ENCODE measurements around the gene DAP3.
A peak's percentile ranks its signal among the peaks of the same experiment; 100 is the strongest.
"Not testable (repeated sequence)": the region's sequence is repeated elsewhere in the genome, so short reads cannot be mapped to it uniquely, and the experiment has no call there.

Gene DAP3

GRCh38 chr1:155719703-155720102 lies 30.8 kb downstream of the DAP3 start:
- no peak for DNase-seq

GRCh38 chr1:155725142-155725541 lies 36.3 kb downstream of the DAP3 start:
- DNase-seq: no peak

GRCh38 chr1:155729031-155729898 lies 40.4 kb downstream of the DAP3 start:
- peak; percentile 63 for DNase-seq

- DNase-seq: no peak
These were observed 52.1 kb downstream of the DAP3 start for GRCh38 chr1:155740995-155741394.

- DNase-seq: no peak
These were observed 53.0 kb downstream of the DAP3 start for GRCh38 chr1:155741908-155742307.

- DNase-seq: no peak
These were observed 55.9 kb downstream of the DAP3 start for GRCh38 chr1:155744711-155745283.

- DNase-seq: peak; percentile 99
These were observed 56.7 kb downstream of the DAP3 start for GRCh38 chr1:155745284-155746228.

- DNase-seq: not testable (repeated sequence)
These were observed 58.7 kb downstream of the DAP3 start for GRCh38 chr1:155747586-155747985.

- not testable (repeated sequence) for DNase-seq
These were observed 59.2 kb downstream of the DAP3 start for GRCh38 chr1:155748141-155748540.

GRCh38 chr1:155759017-155759416 lies 70.1 kb downstream of the DAP3 start:
- not testable (repeated sequence) for DNase-seq

- DNase-seq: no peak
These were observed 71.2 kb downstream of the DAP3 start for GRCh38 chr1:155759966-155760630.

- DNase-seq: no peak
These were observed 72.0 kb downstream of the DAP3 start for GRCh38 chr1:155760751-155761475.

GRCh38 chr1:155761736-155762405 lies 73.0 kb downstream of the DAP3 start:
- DNase-seq: no peak

GRCh38 chr1:155763090-155763815 lies 74.4 kb downstream of the DAP3 start:
- DNase-seq: peak; percentile 90

GRCh38 chr1:155763989-155764388 lies 75.1 kb downstream of the DAP3 start:
- not testable (repeated sequence) for DNase-seq

GRCh38 chr1:155767399-155767989 lies 78.6 kb downstream of the DAP3 start:
- not testable (repeated sequence) for DNase-seq

- no peak for DNase-seq
These were observed 80.4 kb downstream of the DAP3 start for GRCh38 chr1:155769257-155769656.

- no peak for DNase-seq
These were observed 84.3 kb downstream of the DAP3 start for GRCh38 chr1:155773221-155773620.

GRCh38 chr1:155776414-155776813 lies 87.5 kb downstream of the DAP3 start:
- DNase-seq: peak; percentile 16

GRCh38 chr1:155777582-155777981 lies 88.7 kb downstream of the DAP3 start:
- no peak for DNase-seq

Measured in fibroblast of skin of abdomen (primary cell).